ENCODE measurements around the gene PRDM11. TPM values are rescaled to one million over a fixed set of nuclear protein-coding genes. Genes with fewer than 3 reads are reported as not detected.

The PRDM11 gene
- total RNA-seq, 2 experiments from 2014 or later: 0.61 to 0.94 TPM

DNA sequence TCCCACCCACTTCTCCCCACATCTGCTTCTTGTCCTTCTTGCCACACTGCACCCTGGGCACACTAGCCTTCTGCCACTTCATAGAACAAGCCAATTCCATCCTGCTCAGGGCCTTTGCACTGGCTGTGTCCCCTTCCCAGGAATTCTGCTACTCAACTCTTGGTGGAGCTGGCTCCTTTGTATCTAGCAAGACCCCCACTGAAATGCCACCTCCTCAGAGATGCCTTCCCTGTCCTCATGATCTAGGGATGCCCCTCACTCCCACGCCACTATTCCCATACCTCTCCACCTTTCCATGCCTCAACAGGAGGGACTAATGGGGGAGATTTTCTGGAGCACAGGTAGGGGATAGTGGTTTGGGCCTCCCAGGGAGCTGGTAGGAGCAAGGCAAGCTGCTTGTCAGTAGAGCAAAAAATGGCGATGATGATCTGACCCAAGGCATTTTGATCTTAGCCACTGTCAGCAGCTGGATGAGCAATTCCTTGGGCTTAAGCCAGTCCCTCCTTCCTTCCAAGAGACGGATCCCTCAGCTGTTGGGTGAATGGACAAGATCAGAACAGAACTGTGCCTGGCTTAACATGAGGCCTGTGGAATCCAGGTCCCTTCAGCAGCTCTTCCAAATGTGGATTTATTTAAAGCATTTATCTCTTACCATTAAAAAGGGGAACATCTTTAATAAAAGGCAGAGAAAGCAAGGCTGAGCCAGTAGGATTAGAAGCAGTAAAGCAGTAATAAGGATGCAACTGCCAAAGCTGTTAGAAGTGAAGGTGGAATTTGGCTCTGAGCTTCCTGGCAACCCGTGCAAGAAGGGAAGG is 4.0 kb upstream of the PRDM11 start:
- H3K4me1 Mint-ChIP-seq: peaks cover 6% of the 10 kb centered on the region
- POLR2A ChIA-PET: no interaction called here
- H3K27me3 Mint-ChIP-seq: peaks cover 19% of the 10 kb centered on the region
- no peaks in the 10 kb centered on the region for H3K9me3 Mint-ChIP-seq (ENCODE audit: low read depth)
- no peak overlapping the region for H3K27ac Mint-ChIP-seq
- ATAC-seq: no peak
- intact Hi-C loops (cut with DNase I, micrococcal nuclease): loop anchor here in 1 of 2 experiments (10.0 kb wide), 1 partner anchor 522 kb away; the partner anchor contains the start of gene CHST1
- CTCF ChIA-PET: interaction anchor here (0.8 to 0.9 kb wide), 2 partner anchors 18 to 148 kb away, joined by 3 to 5 read pairs; no protein-coding TSS in a partner anchor
- H3K4me3 Mint-ChIP-seq: no peak overlapping the region
- DNase-seq: no peak
- H3K36me3 Mint-ChIP-seq (ENCODE audit: low read depth): no peaks in the 10 kb centered on the region

DNA sequence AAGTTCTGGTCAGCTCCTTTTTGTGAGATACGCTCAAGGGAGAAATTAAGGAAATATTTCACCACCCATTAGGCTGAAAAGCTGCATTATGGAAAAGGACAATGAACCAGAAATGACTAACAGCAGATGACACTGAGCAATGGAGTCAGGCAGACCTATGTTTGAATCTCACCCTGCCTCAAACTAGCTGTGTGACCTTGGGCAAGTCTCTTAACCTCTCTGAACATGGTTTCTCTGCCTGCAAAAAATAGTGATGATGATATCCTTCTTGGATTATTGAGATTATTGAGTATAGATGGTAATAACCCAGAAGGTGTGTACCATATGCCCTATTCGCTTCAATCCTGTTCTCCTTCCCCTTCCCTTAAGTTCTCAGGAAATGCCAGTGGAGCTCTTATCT is 2.9 kb upstream of the PRDM11 start:
- ChIA-PET POLR2A (no interaction called here), CTCF (no interaction called here)
- H3K27me3 Mint-ChIP-seq: peaks cover 16% of the 10 kb centered on the region
- H3K27ac Mint-ChIP-seq: no peak overlapping the region
- ATAC-seq (no peak), DNase-seq (no peak)
- H3K9me3 Mint-ChIP-seq (ENCODE audit: low read depth): no peaks in the 10 kb centered on the region
- intact Hi-C loops (cut with DNase I, micrococcal nuclease): loop anchor here in 1 of 2 experiments (10.0 kb wide), 1 partner anchor 521 kb away; the partner anchor contains the start of gene CHST1
- no peaks in the 10 kb centered on the region for H3K36me3 Mint-ChIP-seq (ENCODE audit: low read depth)
- no peak overlapping the region for H3K4me3 Mint-ChIP-seq
- H3K4me1 Mint-ChIP-seq: peaks cover 16% of the 10 kb centered on the region

DNA sequence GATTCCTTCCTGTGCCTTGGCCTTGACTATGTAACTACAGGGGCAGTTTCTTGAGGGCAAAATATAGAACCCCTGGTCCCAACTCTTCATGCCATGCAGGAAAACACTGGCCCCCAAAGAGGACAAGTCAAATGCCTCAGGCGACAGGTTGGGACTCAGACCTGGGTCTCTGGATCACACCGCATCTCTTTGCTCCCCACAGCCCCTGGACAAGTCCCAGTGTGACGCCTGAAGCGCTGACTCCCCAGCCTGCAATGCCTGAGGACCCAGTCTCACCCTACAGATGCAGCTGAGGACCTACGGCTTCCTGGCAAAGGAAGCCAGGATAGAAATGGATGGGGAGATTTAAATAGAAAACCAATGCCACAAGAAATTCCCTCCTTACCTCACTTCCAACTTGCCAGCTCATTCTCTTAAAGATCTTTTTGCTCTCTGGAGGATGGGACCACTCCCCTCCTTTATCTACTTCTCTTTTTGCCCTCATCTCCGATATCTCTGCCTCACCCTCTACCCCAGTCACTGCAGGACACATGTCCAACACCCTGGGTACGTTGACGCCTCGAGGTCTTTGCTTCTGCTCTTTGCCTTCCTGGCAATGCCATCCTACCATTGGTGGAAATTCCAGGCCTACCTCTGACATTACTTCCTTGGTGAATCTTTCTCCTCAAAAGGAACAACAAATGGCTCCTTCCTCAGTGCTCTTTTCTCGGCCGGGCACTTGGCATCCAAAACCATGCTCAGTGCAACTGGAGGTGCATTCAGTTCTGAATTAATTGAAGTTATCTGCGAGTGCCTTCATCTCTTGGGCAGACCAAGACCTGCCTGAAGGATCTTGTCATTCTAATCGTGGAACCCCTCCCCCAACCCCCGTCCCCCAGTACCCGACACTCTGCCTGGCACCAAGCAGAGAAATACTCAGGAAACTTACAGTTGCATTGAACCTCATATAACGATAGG is 2.0 kb upstream of the PRDM11 start:
- H3K4me3 Mint-ChIP-seq: no peak overlapping the region
- H3K27me3 Mint-ChIP-seq: peaks cover 16% of the 10 kb centered on the region
- ChIA-PET POLR2A (no interaction called here), CTCF (no interaction called here)
- H3K9me3 Mint-ChIP-seq (ENCODE audit: low read depth): no peaks in the 10 kb centered on the region
- H3K27ac Mint-ChIP-seq: no peak overlapping the region
- DNase-seq (no peak), ATAC-seq (no peak)
- H3K4me1 Mint-ChIP-seq: peaks cover 19% of the 10 kb centered on the region
- intact Hi-C loops (cut with DNase I, micrococcal nuclease): loop anchor here (5.0 to 10.0 kb wide), 3 partner anchors 520 to 773 kb away; partner anchors contain the start of genes CD82 (in 1 of the 2), CHST1 (in 1 of the 2) and PEX16 (in 1 of the 2)
- H3K36me3 Mint-ChIP-seq (ENCODE audit: low read depth): no peaks in the 10 kb centered on the region

DNA sequence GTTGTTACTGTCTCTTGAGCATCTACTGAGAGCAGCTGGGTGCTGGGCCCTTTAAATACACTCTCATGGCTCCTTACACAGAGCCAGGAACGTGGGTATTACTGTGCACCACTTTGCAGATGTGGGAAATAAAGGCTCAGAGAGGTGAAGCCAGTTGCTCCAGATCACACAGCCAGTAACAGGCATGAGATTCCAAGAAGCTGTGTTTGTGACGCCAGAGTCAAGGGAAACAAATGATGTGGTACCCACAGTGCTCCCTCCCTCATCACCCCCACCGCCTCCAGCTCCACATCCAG is 1.4 kb upstream of the PRDM11 start:
- Mint-ChIP-seq H3K4me1 (peaks cover 19% of the 10 kb centered on the region), H3K27ac (no peak overlapping the region), H3K27me3 (peaks cover 16% of the 10 kb centered on the region), H3K36me3 (ENCODE audit: low read depth) (no peaks in the 10 kb centered on the region), H3K9me3 (ENCODE audit: low read depth) (no peaks in the 10 kb centered on the region), H3K4me3 (no peak overlapping the region)
- POLR2A ChIA-PET: no interaction called here
- DNase-seq (no peak), ATAC-seq (no peak)
- CTCF ChIA-PET: no interaction called here
- intact Hi-C loops (cut with DNase I, micrococcal nuclease): loop anchor here (5.0 to 10.0 kb wide), 3 partner anchors 520 to 772 kb away; partner anchors contain the start of genes CD82 (in 1 of the 2), CHST1 (in 1 of the 2) and PEX16 (in 1 of the 2)

DNA sequence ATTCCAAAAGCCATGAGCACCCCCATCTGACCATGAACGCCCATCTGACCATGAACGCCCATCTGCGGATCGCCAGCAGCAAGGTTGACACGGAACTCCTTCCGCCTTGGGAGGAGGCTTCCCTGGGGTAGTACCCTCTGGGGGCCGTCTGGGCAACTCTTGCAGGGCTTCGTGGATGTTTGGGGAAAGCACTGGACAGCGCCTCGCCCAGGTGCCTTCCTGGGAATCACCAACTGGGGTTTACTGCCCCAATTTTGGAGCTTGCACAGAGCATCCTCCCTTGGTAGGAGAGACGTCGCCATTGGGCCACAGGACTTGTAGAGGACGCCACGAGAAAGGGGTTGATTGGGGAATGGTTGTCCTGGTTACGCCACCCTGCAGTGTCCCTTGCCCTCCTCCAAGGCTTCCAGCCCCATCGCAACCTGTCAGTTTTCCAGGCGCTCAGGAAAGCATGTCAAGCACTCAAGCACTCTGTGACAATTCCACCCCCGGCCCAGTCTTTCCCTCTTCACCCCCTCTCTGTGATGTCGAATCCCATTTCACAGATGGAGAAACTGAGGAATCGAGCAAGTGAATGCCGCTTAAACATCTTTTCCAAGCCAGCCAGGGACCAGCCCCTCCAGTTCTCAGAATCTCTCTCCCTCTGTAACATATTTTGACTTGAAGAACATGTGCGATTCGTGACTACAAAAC is 914 bp upstream of the PRDM11 start:
- DNase-seq (peak; percentile 30), ATAC-seq (no peak)
- Mint-ChIP-seq H3K4me1 (peaks cover 19% of the 10 kb centered on the region), H3K27me3 (peaks cover 16% of the 10 kb centered on the region), H3K27ac (peak overlapping the region; percentile 53), H3K4me3 (peak overlapping the region; percentile 81), H3K36me3 (ENCODE audit: low read depth) (no peaks in the 10 kb centered on the region), H3K9me3 (ENCODE audit: low read depth) (no peaks in the 10 kb centered on the region)
- POLR2A ChIA-PET: no interaction called here
- intact Hi-C loops (cut with DNase I, micrococcal nuclease): loop anchor here (1.0 to 10.0 kb wide), 6 partner anchors 195 to 772 kb away; partner anchors contain the start of genes CD82 (in 1 of the 2), CHST1 (in 1 of the 2), PEX16 (in 1 of the 2) and TP53I11 (in 1 of the 2)
- CTCF ChIA-PET: no interaction called here

DNA sequence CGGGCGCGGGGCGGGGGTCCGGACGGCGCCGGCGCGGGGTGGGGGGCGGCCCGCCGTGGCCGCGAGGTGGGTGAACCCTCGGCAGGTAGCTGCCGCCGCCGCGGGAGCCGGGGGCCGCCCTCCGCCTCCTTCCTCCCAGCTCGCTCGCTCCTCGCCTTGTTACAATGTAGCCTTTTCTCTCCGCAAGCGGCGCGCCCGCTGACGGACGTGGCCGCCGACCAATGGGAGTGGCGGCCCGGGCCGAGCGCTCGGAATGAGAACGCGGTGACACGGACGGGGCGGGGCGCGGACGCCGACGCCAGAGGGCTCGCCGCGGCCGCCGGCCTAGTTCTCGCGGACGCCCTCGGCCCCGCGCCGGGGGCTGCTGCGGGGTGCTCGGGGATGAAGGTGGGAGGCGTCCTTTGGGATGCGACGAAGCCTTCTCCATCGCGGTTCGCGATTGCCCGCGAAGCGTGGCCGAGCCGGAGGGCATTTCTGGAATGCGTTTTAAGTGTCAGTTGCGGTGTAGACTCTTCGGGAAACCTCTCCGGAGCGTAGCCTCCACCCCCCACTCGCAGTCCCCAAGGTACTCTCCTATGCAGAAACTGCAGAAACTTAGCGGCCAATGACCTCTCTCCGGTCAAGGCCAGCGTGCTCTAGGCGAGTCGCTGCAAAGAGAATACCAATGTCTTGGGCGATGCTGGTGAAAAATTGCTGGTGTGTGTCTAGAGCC is 734 bp downstream of the PRDM11 start:
- H3K27ac Mint-ChIP-seq: peak overlapping the region; percentile 74
- H3K27me3 Mint-ChIP-seq: peaks cover 15% of the 10 kb centered on the region
- ATAC-seq: peak; percentile 99
- no peaks in the 10 kb centered on the region for H3K36me3 Mint-ChIP-seq (ENCODE audit: low read depth)
- intact Hi-C loops (cut with DNase I, micrococcal nuclease): loop anchor here (1.0 to 10.0 kb wide), 8 partner anchors 33 to 770 kb away; partner anchors contain the start of genes CD82 (in 1 of the 2), CHST1 (in 1 of the 2), PEX16 (in 1 of the 2) and SLC35C1 (in 1 of the 2)
- CTCF ChIA-PET: no interaction called here
- H3K4me1 Mint-ChIP-seq: peaks cover 19% of the 10 kb centered on the region
- no peaks in the 10 kb centered on the region for H3K9me3 Mint-ChIP-seq (ENCODE audit: low read depth)
- DNase-seq: peak; percentile 95
- peak overlapping the region; percentile 81 for H3K4me3 Mint-ChIP-seq
- POLR2A ChIA-PET: interaction anchor here (0.6 kb wide), 1 partner anchor 17 kb away, joined by 4 read pairs; no protein-coding TSS in a partner anchor

DNA sequence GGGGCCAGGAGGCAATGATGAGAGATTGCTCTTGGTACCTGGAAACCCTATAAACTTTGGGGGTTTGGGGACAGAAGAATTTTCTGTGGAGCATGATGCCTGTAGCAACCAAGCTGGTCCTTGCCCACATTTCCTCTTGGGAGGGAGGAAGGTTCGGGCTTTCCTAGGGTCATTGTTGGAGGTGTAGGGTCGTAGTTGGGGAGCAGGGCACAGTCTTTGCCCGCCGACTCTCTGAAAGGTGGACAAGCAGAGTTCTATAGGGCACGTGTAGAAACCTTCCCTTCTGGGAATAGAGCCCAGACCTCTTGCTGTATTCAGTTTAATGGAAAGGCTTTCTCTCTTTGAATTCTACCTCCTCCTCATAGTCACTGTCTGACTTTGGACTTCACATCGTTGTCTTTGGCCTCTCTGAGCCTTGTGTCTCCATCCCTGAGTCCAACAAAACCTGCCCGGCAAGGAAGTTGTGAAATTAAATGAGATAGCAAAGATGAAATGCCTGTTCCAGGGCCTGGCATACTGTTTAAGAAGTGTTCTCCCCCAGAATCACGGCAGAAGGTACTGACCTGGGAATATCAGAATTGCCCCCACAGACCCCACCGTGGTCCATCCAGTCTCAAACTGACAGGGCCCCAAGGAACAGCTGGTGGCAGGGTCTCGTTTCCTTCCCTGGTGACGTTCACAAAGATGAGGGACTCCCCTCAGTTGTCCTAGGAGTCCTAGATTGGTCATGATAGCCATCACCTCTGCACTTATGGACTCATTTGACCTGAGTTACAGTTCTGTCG is 1.6 kb downstream of the PRDM11 start:
- H3K9me3 Mint-ChIP-seq (ENCODE audit: low read depth): no peaks in the 10 kb centered on the region
- POLR2A ChIA-PET: no interaction called here
- peaks cover 19% of the 10 kb centered on the region for H3K4me1 Mint-ChIP-seq
- ATAC-seq (no peak), DNase-seq (no peak)
- intact Hi-C loops (cut with DNase I, micrococcal nuclease): loop anchor here (1.0 to 10.0 kb wide), 8 partner anchors 32 to 769 kb away; partner anchors contain the start of genes CD82 (in 1 of the 2), CHST1 (in 1 of the 2), PEX16 (in 1 of the 2) and SLC35C1 (in 1 of the 2)
- H3K27me3 Mint-ChIP-seq: peaks cover 13% of the 10 kb centered on the region
- no peaks in the 10 kb centered on the region for H3K36me3 Mint-ChIP-seq (ENCODE audit: low read depth)
- peak overlapping the region; percentile 74 for H3K27ac Mint-ChIP-seq
- H3K4me3 Mint-ChIP-seq: peak overlapping the region; percentile 81
- CTCF ChIA-PET: no interaction called here

DNA sequence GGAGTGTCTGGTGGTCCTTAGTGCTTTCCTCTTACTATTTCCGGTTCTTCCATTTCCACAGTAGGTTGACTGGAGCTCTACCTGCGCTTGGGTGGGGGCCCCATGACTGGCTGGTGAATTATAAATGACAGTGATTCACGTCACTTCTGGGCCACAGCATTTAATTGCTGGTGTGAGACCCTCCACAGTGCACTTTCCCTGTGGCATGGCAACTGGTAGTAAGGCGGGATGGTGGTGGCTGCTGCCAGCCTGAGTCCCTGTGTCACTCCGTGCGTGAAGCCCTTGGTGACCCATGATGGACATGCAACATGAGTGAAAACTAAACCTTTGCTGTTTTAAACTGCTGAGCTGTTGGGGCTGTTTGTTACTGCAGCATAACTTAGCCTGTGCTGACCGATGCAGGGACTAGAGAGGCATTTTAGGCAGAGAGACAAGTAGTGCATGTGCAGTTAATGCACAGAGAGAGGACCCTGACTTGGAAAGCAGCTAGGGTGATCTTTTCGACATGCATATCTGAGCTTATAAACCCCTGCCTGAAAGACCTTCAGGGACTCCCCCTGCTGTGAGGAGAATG is 3.1 kb downstream of the PRDM11 start:
- Mint-ChIP-seq H3K27ac (no peak overlapping the region), H3K4me3 (no peak overlapping the region), H3K4me1 (peaks cover 19% of the 10 kb centered on the region), H3K27me3 (peaks cover 9% of the 10 kb centered on the region), H3K36me3 (ENCODE audit: low read depth) (no peaks in the 10 kb centered on the region), H3K9me3 (ENCODE audit: low read depth) (no peaks in the 10 kb centered on the region)
- DNase-seq (no peak), ATAC-seq (no peak)
- ChIA-PET CTCF (interaction anchor here (1.0 to 1.1 kb wide), 2 partner anchors 9 to 213 kb away, joined by 3 read pairs; no protein-coding TSS in a partner anchor), POLR2A (no interaction called here)
- intact Hi-C loops (cut with DNase I, micrococcal nuclease): loop anchor here (5.0 to 10.0 kb wide), 3 partner anchors 515 to 768 kb away; partner anchors contain the start of genes CD82 (in 1 of the 2), CHST1 (in 1 of the 2) and PEX16 (in 1 of the 2)

DNA sequence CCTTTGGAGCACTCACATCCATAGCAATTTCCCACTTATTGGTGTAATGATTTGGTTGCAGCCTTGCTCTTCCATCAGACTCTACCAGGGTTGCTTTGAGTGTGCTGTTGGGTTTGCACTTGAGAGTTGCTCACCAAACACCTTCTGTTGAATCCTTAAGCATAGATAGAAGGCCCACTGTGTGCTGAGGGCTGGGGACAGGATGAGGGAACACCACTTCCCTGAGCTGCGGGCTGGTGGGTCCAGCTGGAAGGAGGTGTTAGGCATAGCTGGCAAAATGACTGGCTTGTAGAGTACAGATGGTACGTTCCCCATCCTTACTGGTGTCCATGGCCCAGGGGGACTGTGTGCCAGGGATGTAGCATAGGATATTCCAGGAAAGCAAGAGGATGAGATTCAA is 3.9 kb downstream of the PRDM11 start:
- intact Hi-C loops (cut with DNase I, micrococcal nuclease): no loop called here
- Mint-ChIP-seq H3K27me3 (peaks cover 6% of the 10 kb centered on the region), H3K4me3 (no peak overlapping the region), H3K9me3 (ENCODE audit: low read depth) (no peaks in the 10 kb centered on the region), H3K36me3 (ENCODE audit: low read depth) (no peaks in the 10 kb centered on the region), H3K4me1 (peaks cover 17% of the 10 kb centered on the region), H3K27ac (no peak overlapping the region)
- ChIA-PET POLR2A (no interaction called here), CTCF (interaction anchor here (1.1 to 1.2 kb wide), 2 partner anchors 10 to 16 kb away, joined by 3 to 4 read pairs; no protein-coding TSS in a partner anchor)
- no peak for DNase-seq
- ATAC-seq: no peak
